Astrocyte of the spinal cord (primary cell): ENCODE results near the gene VIT.

Experiments
- DNase-seq: peaks from one replicate; pipeline ENCODE4 v3.0.0; 2011; ENCODE audit warnings: low read depth, low spot score
- H3K4me3 ChIP-seq: 2 replicates; pipeline ENCODE4 v1.5.1; 2011; ENCODE audit warnings: low read depth, mild to moderate bottlenecking, low read length, moderate library complexity
- CTCF ChIP-seq: IDR thresholded peaks from 2 replicates; pipeline ENCODE4 v1.5.1; 2012; ENCODE audit warnings: low read depth, mild to moderate bottlenecking, low read length, inconsistent platforms
- in situ Hi-C: cut with HindIII; loops from 2 replicates; pipeline ENCODE4 v1.10.0; 2017; ENCODE audit warnings: low sequenced_read_pairs

Gene VIT

GRCh38 chr2:36707050-36707449, 10.5 kb downstream of the VIT start:
- TF ChIP-seq CTCF, result no peak
- in situ Hi-C loops, result no loop called here
- DNase-seq, result peak; percentile 22
- H3K4me3 ChIP-seq, result no peak overlapping the region

GRCh38 chr2:36708041-36708741, 11.7 kb downstream of the VIT start:
- in situ Hi-C loops, result no loop called here
- DNase-seq, result peak; percentile 11
- H3K4me3 ChIP-seq, result no peak overlapping the region
- TF ChIP-seq CTCF, result peak; percentile 2

GRCh38 chr2:36710858-36711515, 14.5 kb downstream of the VIT start:
- in situ Hi-C loops, result no loop called here
- no peak for TF ChIP-seq CTCF
- no peak for DNase-seq
- no peak overlapping the region for H3K4me3 ChIP-seq

- no peak for DNase-seq
- H3K4me3 ChIP-seq, result no peak overlapping the region
- in situ Hi-C loops, result no loop called here
- no peak for TF ChIP-seq CTCF
Observed at GRCh38 chr2:36711741-36712314, 15.3 kb downstream of the VIT start.

GRCh38 chr2:36713310-36713709, 16.8 kb downstream of the VIT start:
- no peak for DNase-seq
- in situ Hi-C loops, result no loop called here
- no peak overlapping the region for H3K4me3 ChIP-seq
- no peak for TF ChIP-seq CTCF

GRCh38 chr2:36716111-36716510, 19.6 kb downstream of the VIT start:
- in situ Hi-C loops, result no loop called here
- no peak for TF ChIP-seq CTCF
- DNase-seq, result no peak
- no peak overlapping the region for H3K4me3 ChIP-seq
